IMR-90 (cell line): ENCODE results near the gene GABRD. TPM values are rescaled to one million over a fixed set of nuclear protein-coding genes. Genes with fewer than 3 reads are reported as not detected.

Source experiments
- ATAC-seq: fragments of 200-7000 bp; cut with Tn5 transposase; 2 replicates; pipeline ENCODE4 v1.9.1; 2020; ENCODE audit warnings: low read depth, mild to moderate bottlenecking, moderate library complexity
- BruUV-seq: library from RNA; stranded (reverse); fragments of 400-500 nt; replicated peaks from 2 replicates; lab custom pipeline; 2021; lab: Mats Ljungman, UMichigan
- CTCF ChIA-PET: fragments of 300-600 bp; formaldehyde crosslinking; extraction: SDS; loops from one replicate; lab custom pipeline; 2021; ENCODE audit warnings: antibody characterized with exemption; lab: Yijun Ruan, JAX
- POLR2A ChIA-PET: fragments of 300-600 bp; sonication (Branson Sonifier 250); formaldehyde crosslinking; loops from one replicate; lab custom pipeline; 2022; ENCODE audit warnings: antibody characterized with exemption; ENCODE audit not compliant: unreplicated experiment; lab: Charles Lee
- DNase-seq: peaks from one replicate; pipeline ENCODE4 v3.0.0; 2013
- H2AFZ ChIP-seq: replicated peaks from 2 replicates; pipeline ENCODE3; 2013; ENCODE audit warnings: low read length, mild to moderate bottlenecking; ENCODE audit not compliant: poor library complexity
- H2AK5ac ChIP-seq: 2 replicates; pipeline ENCODE4 v1.6.1; 2013; ENCODE audit warnings: low read depth, low read length, inconsistent platforms
- H2AK9ac ChIP-seq: replicated peaks from 2 replicates; pipeline ENCODE3; 2013; ENCODE audit warnings: mild to moderate bottlenecking, low read depth, low read length, moderate library complexity; ENCODE audit not compliant: poor library complexity
- H2BK120ac ChIP-seq: 2 replicates; pipeline ENCODE4 v1.6.1; 2013; ENCODE audit warnings: low read depth, low read length, inconsistent platforms
- H2BK15ac ChIP-seq: 3 replicates; pipeline ENCODE4 v1.6.1; 2013; ENCODE audit warnings: low read depth, low read length, inconsistent platforms
- H2BK20ac ChIP-seq: 2 replicates; pipeline ENCODE4 v1.6.1; 2013; ENCODE audit warnings: low read depth, mild to moderate bottlenecking, inconsistent platforms, low read length, moderate library complexity
- H2BK5ac ChIP-seq: 2 replicates; pipeline ENCODE4 v1.6.1; 2013; ENCODE audit warnings: mild to moderate bottlenecking, low read depth, low read length, inconsistent platforms; ENCODE audit not compliant: poor library complexity, severe bottlenecking
- H3K14ac ChIP-seq: replicated peaks from 2 replicates; pipeline ENCODE4 v1.6.1; 2013; ENCODE audit warnings: low read depth, low read length, inconsistent platforms
- H3K18ac ChIP-seq: 2 replicates; pipeline ENCODE4 v1.6.1; 2013; ENCODE audit warnings: low read depth, low read length, control low read depth
- H3K23ac ChIP-seq: 2 replicates; pipeline ENCODE4 v1.6.1; 2013; ENCODE audit warnings: low read depth, low read length, inconsistent platforms
- H3K27ac ChIP-seq: 2 replicates; pipeline ENCODE4 v1.5.1; 2013; ENCODE audit warnings: mild to moderate bottlenecking, control low read depth, low read length; ENCODE audit not compliant: insufficient read depth
- H3K27me3 ChIP-seq: 2 replicates; pipeline ENCODE4 v1.6.1; 2013; ENCODE audit warnings: low read length; ENCODE audit not compliant: control insufficient read depth, insufficient read depth
- H3K36me3 ChIP-seq: 2 replicates; pipeline ENCODE4 v1.6.1; 2013; ENCODE audit warnings: low read length, mixed read lengths; ENCODE audit not compliant: control insufficient read depth, insufficient read depth
- H3K4ac ChIP-seq: 2 replicates; pipeline ENCODE4 v1.6.1; 2013; ENCODE audit warnings: low read depth, low read length, inconsistent platforms
- H3K4me1 ChIP-seq: 2 replicates; pipeline ENCODE4 v1.6.1; 2013; ENCODE audit warnings: low read length, mixed read lengths; ENCODE audit not compliant: control insufficient read depth, insufficient read depth
- H3K4me2 ChIP-seq: 2 replicates; pipeline ENCODE4 v1.6.1; 2013; ENCODE audit warnings: low read depth, mild to moderate bottlenecking, control low read depth, low read length, moderate library complexity
- H3K4me3 ChIP-seq: 2 replicates; pipeline ENCODE4 v1.5.1; 2013; ENCODE audit warnings: low read depth, mild to moderate bottlenecking, control low read depth, low read length, moderate library complexity; ENCODE audit not compliant: insufficient read depth
- H3K56ac ChIP-seq: 2 replicates; pipeline ENCODE4 v1.6.1; 2013; ENCODE audit warnings: low read length, inconsistent platforms; ENCODE audit not compliant: insufficient read depth; ENCODE audit errors: extremely low read depth
- H3K79me1 ChIP-seq, 2 experiments: 2 replicates each; pipeline ENCODE4 v1.6.1; 2013; ENCODE audit warnings: low read length in 2 of 2, inconsistent platforms in 1 of 2, low read depth in 1 of 2
- H3K9ac ChIP-seq: 2 replicates; pipeline ENCODE4 v1.6.1; 2013; ENCODE audit warnings: low read depth, low read length, control low read depth
- H3K9me1 ChIP-seq: 2 replicates; pipeline ENCODE4 v1.6.1; 2013; ENCODE audit warnings: low read length, inconsistent platforms; ENCODE audit not compliant: insufficient read depth
- H3K9me3 ChIP-seq: 2 replicates; pipeline ENCODE4 v1.6.1; 2013; ENCODE audit warnings: low read length; ENCODE audit not compliant: control insufficient read depth, insufficient read depth
- H4K20me1 ChIP-seq: 2 replicates; pipeline ENCODE4 v1.6.1; 2013; ENCODE audit warnings: low read length, inconsistent platforms; ENCODE audit not compliant: insufficient read depth
- H4K5ac ChIP-seq: 2 replicates; pipeline ENCODE4 v1.6.1; 2013; ENCODE audit warnings: mild to moderate bottlenecking, low read depth, low read length, control low read depth
- H4K8ac ChIP-seq, 2 experiments: 2 replicates each; pipeline ENCODE4 v1.6.1; 2013; ENCODE audit warnings: low read depth in 2 of 2, low read length in 2 of 2, control low read depth in 1 of 2, inconsistent platforms in 1 of 2
- H4K91ac ChIP-seq: 2 replicates; pipeline ENCODE4 v1.6.1; 2013; ENCODE audit warnings: low read depth, low read length, inconsistent platforms; ENCODE audit not compliant: insufficient read depth
- MAFK ChIP-seq: IDR thresholded peaks from 2 replicates; pipeline ENCODE4 v1.6.1; 2012; ENCODE audit warnings: low read depth, low read length, improper control_type of control experiment
- SMC3 ChIP-seq: fragments of 150-350 bp; IDR thresholded peaks from 2 replicates; pipeline ENCODE4 v1.6.1; 2016; ENCODE audit warnings: low read depth, mild to moderate bottlenecking, antibody characterized with exemption, low read length, moderate library complexity
- WGBS, 2 experiments: methylation state at CpG; one replicate each; pipeline versions ENCODE4 v1.1.5 to v1.1.7; 2013; ENCODE audit warnings: missing lambda C conversion rate in 2 of 2; ENCODE audit not compliant: insufficient read length in 1 of 2; ENCODE audit errors: extremely low coverage in 2 of 2; 5-methylcytosine and 5-hydroxymethylcytosine counted together
- dilution Hi-C: fragments of 300-500 bp; cut with HindIII; formaldehyde crosslinking; loops from one replicate; pipeline ENCODE4 v1.14.3; 2018; ENCODE audit warnings: low sequenced_read_pairs; ENCODE audit not compliant: unreplicated experiment
- in situ Hi-C: fragments of 300-500 bp; cut with MboI; formaldehyde crosslinking; loops from 3 replicates; pipeline ENCODE4 v1.14.3; 2019; ENCODE audit warnings: low sequenced_read_pairs, inconsistent platforms, mixed read lengths
- intact Hi-C: fragments of 100-400 bp; cut with micrococcal nuclease; formaldehyde crosslinking; loops from 2 replicates; pipeline ENCODE4 v1.10.0; 2022
- polyA plus RNA-seq, 3 experiments: library from polyadenylated mRNA; depleted of rRNA; stranded (reverse); fragments of >200 nt; gene quantifications; 2 replicates each; pipeline ENCODE4 v1.2.3, GENCODE V29; 2012; ENCODE audit warnings: low replicate concordance in 1 of 3
- total RNA-seq: library from RNA; depleted of rRNA; stranded (reverse); fragments of >200 nt; gene quantifications from 2 replicates; pipeline ENCODE4 v1.2.3, GENCODE V29; 2012

GABRD gene
- total and polyA plus RNA-seq, 2 of the 4 experiments (the other 2 are of a cell fraction): not detected

DNA sequence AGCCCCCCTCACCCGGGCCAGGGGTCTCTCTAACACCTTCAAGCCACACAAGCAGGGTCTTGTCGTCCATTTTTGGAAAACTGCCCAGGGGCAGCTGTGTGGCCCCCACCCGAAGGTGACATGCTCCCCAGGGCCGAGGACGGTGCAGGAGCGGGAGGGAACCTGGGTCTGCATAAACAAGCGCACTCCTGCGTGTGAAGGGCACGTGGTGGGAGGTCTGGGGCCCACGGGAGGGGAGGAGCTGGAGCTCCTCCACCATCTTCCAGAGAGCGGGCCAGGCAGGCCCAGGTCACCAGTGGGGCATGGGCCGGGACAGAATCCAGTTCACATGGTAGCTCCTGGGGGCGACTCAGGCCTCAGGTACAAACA is 32.0 kb upstream of the GABRD start:
- no peak overlapping the region for H3K18ac ChIP-seq
- WGBS, 2 experiments: 59% methylated on average over 6 of the region's 13 CpGs; no CpG with 5 or more reads in 1 of the 2 experiments
- no peak overlapping the region for H2BK5ac ChIP-seq
- no peak overlapping the region for H2AFZ ChIP-seq
- no peak overlapping the region for H4K5ac ChIP-seq
- no peak overlapping the region for H3K4me2 ChIP-seq
- DNase-seq (no peak), ATAC-seq (no peak)
- no peak overlapping the region for H3K23ac ChIP-seq
- POLR2A ChIA-PET: no interaction called here
- no peak overlapping the region for H3K27ac ChIP-seq
- no peaks in the 10 kb centered on the region for H3K9me3 ChIP-seq
- H3K56ac ChIP-seq: no peak overlapping the region
- H3K4me3 ChIP-seq: no peak overlapping the region
- no peaks in the 10 kb centered on the region for H3K4me1 ChIP-seq
- no peak overlapping the region for H3K4ac ChIP-seq
- no peak overlapping the region for H2AK5ac ChIP-seq
- H4K91ac ChIP-seq: no peak overlapping the region
- CTCF ChIA-PET: no interaction called here
- H3K79me1 ChIP-seq: no peaks in the 10 kb centered on the region
- peaks cover 8% of the 10 kb centered on the region; the same call in 1 of the 2 replicates for H3K27me3 ChIP-seq
- no peaks in the 10 kb centered on the region for H3K36me3 ChIP-seq
- H3K14ac ChIP-seq: no peak overlapping the region
- H2BK120ac ChIP-seq: no peak overlapping the region
- TF ChIP-seq MAFK (no peak), SMC3 (no peak)
- dilution Hi-C loops (no loop called here), in situ Hi-C loops (no loop called here), intact Hi-C loops (no loop called here)
- H2BK15ac ChIP-seq: no peak overlapping the region
- H2BK20ac ChIP-seq: no peak overlapping the region
- no peak overlapping the region for H3K9ac ChIP-seq
- H4K20me1 ChIP-seq: no peaks in the 10 kb centered on the region
- peaks cover 3% of the 10 kb centered on the region; the same call in 1 of the 2 replicates for H3K9me1 ChIP-seq
- H4K8ac ChIP-seq: no peak overlapping the region
- H2AK9ac ChIP-seq: no peak overlapping the region
- BruUV-seq: no TSS peak
